K562 (cell line): ENCODE data around the gene SHLD1. TPM values are rescaled to one million over a fixed set of nuclear protein-coding genes. Genes with fewer than 3 reads are reported as not detected.

Experiments used
- ATAC-seq: fragments of 200-7000 bp; cut with Tn5 transposase; 3 replicates; pipeline ENCODE4 v1.9.1; 2020; ENCODE audit warnings: moderate library complexity
- BruUV-seq: library from RNA; stranded (reverse); fragments of 400-500 nt; replicated peaks from 2 replicates; lab custom pipeline; 2021; lab: Mats Ljungman, UMichigan
- CTCF ChIA-PET: fragments of 300-600 bp; formaldehyde crosslinking; extraction: SDS; loops from one replicate; lab custom pipeline; 2021; ENCODE audit warnings: low intra/inter-chr PET ratio; lab: Yijun Ruan, JAX
- POLR2A ChIA-PET: fragments of 300-600, 350-650 bp; sonication (Branson Sonifier 250); formaldehyde crosslinking; extraction: SDS; loops from one replicate; lab custom pipeline; 2021; ENCODE audit warnings: antibody characterized with exemption, inconsistent platforms; lab: Yijun Ruan, JAX
- DNase-seq, 4 experiments: peaks; one replicate each; pipeline versions ENCODE4 v3.0.0 to v3.0.0-alpha.2; 2011 to 2018; ENCODE audit warnings: low spot score in 3 of 4, mixed read lengths in 3 of 4; ENCODE audit errors: extremely low read depth in 1 of 4
- FAIRE-seq: peaks from 2 replicates; lab custom pipeline; 2011; peaks lifted over from hg19 to GRCh38; lab: Jason Lieb, UNC
- H2AFZ ChIP-seq: 2 replicates; pipeline ENCODE4 v1.6.0; 2011; ENCODE audit warnings: low read depth, low read length, control low read depth, inconsistent platforms
- H3K27ac ChIP-seq: fragments of 200-600 bp; 3 replicates; pipeline ENCODE4 v1.8.0; 2011; ENCODE audit warnings: low read depth, mild to moderate bottlenecking, control low read depth, inconsistent platforms, low read length, moderate library complexity, mixed read lengths; ENCODE audit errors: extremely low read depth
- H3K27me3 ChIP-seq, 2 experiments: fragments of 300-600 bp in 1 of 2; 2 replicates in 1 of 2; 3 replicates in 1 of 2; pipeline versions ENCODE4 v1.6.0 to v1.8.0; 2011; ENCODE audit warnings: inconsistent platforms in 2 of 2, low read length in 2 of 2, mild to moderate bottlenecking in 1 of 2, mixed read lengths in 1 of 2, moderate library complexity in 1 of 2; ENCODE audit not compliant: control insufficient read depth in 2 of 2, insufficient read depth in 2 of 2
- H3K36me3 ChIP-seq: fragments of 300-600 bp; 3 replicates; pipeline ENCODE4 v1.8.0; 2011; ENCODE audit warnings: mild to moderate bottlenecking, low read length, inconsistent platforms; ENCODE audit not compliant: control insufficient read depth, insufficient read depth
- H3K4me1 ChIP-seq, 2 experiments: fragments of 200-600 bp in 1 of 2; replicated peaks in 1 of 2; 2 replicates in 1 of 2; 3 replicates in 1 of 2; pipeline versions ENCODE4 v1.5.1 to v1.8.0; 2011; ENCODE audit warnings: inconsistent platforms in 2 of 2, low read length in 2 of 2, mild to moderate bottlenecking in 1 of 2, mixed read lengths in 1 of 2, moderate library complexity in 1 of 2; ENCODE audit not compliant: control insufficient read depth in 2 of 2, insufficient read depth in 2 of 2
- H3K4me2 ChIP-seq: 2 replicates; pipeline ENCODE4 v1.6.1; 2011; ENCODE audit warnings: low read length, control low read depth, inconsistent platforms, mixed read lengths; ENCODE audit not compliant: insufficient read depth
- H3K4me3 ChIP-seq: fragments of 200-600 bp; sonication (generic), shearing (Covaris generic); 2 replicates; pipeline ENCODE4 v1.5.1; 2016; ENCODE audit warnings: control low read depth, inconsistent platforms
- H3K79me2 ChIP-seq: fragments of 200-600 bp; 3 replicates; pipeline ENCODE4 v1.8.0; 2011; ENCODE audit warnings: low read length, inconsistent platforms; ENCODE audit not compliant: control insufficient read depth, insufficient read depth
- H3K9ac ChIP-seq, 2 experiments: 2 replicates each; pipeline versions ENCODE4 v1.6.0 to v1.6.1; 2011; ENCODE audit warnings: low read depth in 2 of 2, low read length in 2 of 2, control low read depth in 1 of 2, inconsistent platforms in 1 of 2, mild to moderate bottlenecking in 1 of 2, mixed read lengths in 1 of 2; ENCODE audit not compliant: insufficient read depth in 1 of 2
- H3K9me1 ChIP-seq: one replicate; pipeline ENCODE4 v1.6.0; 2011; ENCODE audit warnings: inconsistent platforms, mild to moderate bottlenecking, low read length, moderate library complexity; ENCODE audit not compliant: control insufficient read depth, insufficient read depth
- H3K9me3 ChIP-seq: replicated peaks from 2 replicates; pipeline ENCODE4 v1.5.1; 2011; ENCODE audit warnings: low read depth, low read length, inconsistent platforms; ENCODE audit not compliant: control insufficient read depth, insufficient read depth
- H4K20me1 ChIP-seq: replicated peaks from 2 replicates; pipeline ENCODE4 v1.6.1; 2011; ENCODE audit warnings: low read length, inconsistent platforms, mixed read lengths; ENCODE audit not compliant: control insufficient read depth, insufficient read depth
- CREM ChIP-seq: IDR thresholded peaks from 2 replicates; pipeline ENCODE4 v1.6.1; 2014; ENCODE audit warnings: antibody characterized with exemption, low read depth
- NFIC ChIP-seq: fragments of 450-650 bp; IDR thresholded peaks from 2 replicates; pipeline ENCODE4 v1.6.1; 2017; ENCODE audit warnings: mild to moderate bottlenecking, inconsistent platforms
- TRIM24 ChIP-seq, 2 experiments: fragments of 450-650 bp; IDR thresholded peaks; 2 replicates each; pipeline ENCODE4 v1.6.1; 2016
- in situ Hi-C: fragments of 300-500 bp; cut with MboI; formaldehyde crosslinking; loops from 4 replicates; pipeline ENCODE4 v1.15.0; 2018; ENCODE audit warnings: inconsistent platforms, mixed read lengths
- intact Hi-C: fragments of 100-400 bp; cut with micrococcal nuclease; formaldehyde crosslinking; loops from 2 replicates; pipeline ENCODE4 v1.14.2; 2022
- polyA plus RNA-seq, 8 experiments: library from polyadenylated mRNA; depleted of rRNA in 4 of 8; stranded (reverse) in 5 of 8; unstranded in 3 of 8; fragments of >200 nt; fragmentation: Nextera tagmentation in 2 of 8; fragmentation: Illumina TruSeq in 1 of 8; extraction: Ambion mirVana in 2 of 8; extraction: Trizol in 1 of 8; gene quantifications; 2 replicates each; pipeline versions ENCODE4 v1.2.1 to v1.2.3, GENCODE V29; 2011 to 2014; ENCODE audit warnings: inconsistent platforms in 1 of 8, missing spikeins in 1 of 8
- total RNA-seq, 7 experiments: library from RNA; depleted of rRNA in 6 of 7; stranded (reverse); fragments of >200 nt in 6 of 7; fragmentation: Illumina TruSeq in 2 of 7; extraction: Trizol in 2 of 7; gene quantifications; 2 replicates each; pipeline versions ENCODE4 v1.2.1 to v1.2.3, GENCODE V29; 2011 to 2021; ENCODE audit warnings: low replicate concordance in 1 of 7
- TF ChIP-seq, protein P1 (sequence below): fragments of 450-650 bp; formaldehyde crosslinking; conservative IDR thresholded peaks from 2 replicates; pipeline ENCODE4 v1.4.0; 2022; ENCODE audit warnings: mild to moderate bottlenecking, missing genetic modification characterization
- TF ChIP-seq, protein P2 (sequence below): fragments of 200-800 bp; sonication (Bioruptor generic); IDR thresholded peaks from 2 replicates; pipeline ENCODE4 v1.6.1; 2017; ENCODE audit warnings: missing genetic modification characterization, missing compliant biosample characterization

SHLD1 gene
- total and polyA plus RNA-seq, 9 of the 15 experiments (the other 6 are each of a cell fraction or from before 2014, with no cell fraction given) = 3.7 to 21.6 (median 8.2) TPM

DNA sequence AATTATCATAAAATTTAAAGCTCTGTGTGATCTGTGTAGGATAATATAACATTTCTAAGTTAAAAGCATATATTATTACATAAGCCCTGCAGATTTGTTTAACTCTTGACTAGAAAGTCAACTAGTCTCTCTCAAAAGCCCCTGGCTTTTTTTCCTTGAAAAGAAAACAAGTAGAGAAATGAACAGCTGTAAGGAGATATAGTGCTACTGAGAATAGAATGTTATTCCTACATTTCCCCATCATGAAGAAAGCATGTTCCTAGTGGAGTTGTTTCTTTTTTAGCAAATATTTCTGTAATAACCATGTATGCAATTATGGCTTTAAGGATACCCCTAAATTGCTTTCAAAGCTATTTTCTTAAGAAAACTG lies 37.6 kb downstream of the SHLD1 start:
- DNase-seq (no peak), ATAC-seq (no peak), FAIRE-seq (no peak)
- Histone ChIP-seq H2AFZ (no peak overlapping the region), H3K9ac (no peak overlapping the region), H3K4me1 (peaks cover 19 to 24% of the 10 kb centered on the region in 2 experiments; a peak in 4 of 5 replicates)
- in situ Hi-C loops = loop anchor here (25.0 kb wide), 1 partner anchor 225 kb away; no protein-coding TSS in a partner anchor
- CTCF ChIA-PET = interaction anchor here (0.6 to 1.9 kb wide), 5 partner anchors 31 to 258 kb away, joined by 4 to 24 read pairs (median 8); no protein-coding TSS in a partner anchor
- TF ChIP-seq CREM (no peak), NFIC (no peak), TRIM24 (IDR thresholded peaks at IDR 0.05) (no peak)
- TF ChIP-seq, protein P1, sequence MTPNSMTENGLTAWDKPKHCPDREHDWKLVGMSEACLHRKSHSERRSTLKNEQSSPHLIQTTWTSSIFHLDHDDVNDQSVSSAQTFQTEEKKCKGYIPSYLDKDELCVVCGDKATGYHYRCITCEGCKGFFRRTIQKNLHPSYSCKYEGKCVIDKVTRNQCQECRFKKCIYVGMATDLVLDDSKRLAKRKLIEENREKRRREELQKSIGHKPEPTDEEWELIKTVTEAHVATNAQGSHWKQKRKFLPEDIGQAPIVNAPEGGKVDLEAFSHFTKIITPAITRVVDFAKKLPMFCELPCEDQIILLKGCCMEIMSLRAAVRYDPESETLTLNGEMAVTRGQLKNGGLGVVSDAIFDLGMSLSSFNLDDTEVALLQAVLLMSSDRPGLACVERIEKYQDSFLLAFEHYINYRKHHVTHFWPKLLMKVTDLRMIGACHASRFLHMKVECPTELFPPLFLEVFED (CRISPR knock-in tag) = no peak
- TF ChIP-seq, protein P2, sequence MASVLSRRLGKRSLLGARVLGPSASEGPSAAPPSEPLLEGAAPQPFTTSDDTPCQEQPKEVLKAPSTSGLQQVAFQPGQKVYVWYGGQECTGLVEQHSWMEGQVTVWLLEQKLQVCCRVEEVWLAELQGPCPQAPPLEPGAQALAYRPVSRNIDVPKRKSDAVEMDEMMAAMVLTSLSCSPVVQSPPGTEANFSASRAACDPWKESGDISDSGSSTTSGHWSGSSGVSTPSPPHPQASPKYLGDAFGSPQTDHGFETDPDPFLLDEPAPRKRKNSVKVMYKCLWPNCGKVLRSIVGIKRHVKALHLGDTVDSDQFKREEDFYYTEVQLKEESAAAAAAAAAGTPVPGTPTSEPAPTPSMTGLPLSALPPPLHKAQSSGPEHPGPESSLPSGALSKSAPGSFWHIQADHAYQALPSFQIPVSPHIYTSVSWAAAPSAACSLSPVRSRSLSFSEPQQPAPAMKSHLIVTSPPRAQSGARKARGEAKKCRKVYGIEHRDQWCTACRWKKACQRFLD (CRISPR knock-in tag) = no peak
- TF ChIP-seq, all 486 proteins: peak for 0
- no peaks in the 10 kb centered on the region for H4K20me1 ChIP-seq
- H3K36me3 ChIP-seq = peaks cover 3% of the 10 kb centered on the region; the same call in 1 of the 3 replicates
- no peaks in the 10 kb centered on the region for H3K27me3 ChIP-seq
- H3K4me3 ChIP-seq = no peak overlapping the region
- POLR2A ChIA-PET = no interaction called here
- BruUV-seq = no TSS peak
- H3K27ac ChIP-seq = no peak overlapping the region
- no peak overlapping the region for H3K4me2 ChIP-seq
- intact Hi-C loops = loop anchor here (1.0 to 10.0 kb wide), 8 partner anchors 35 to 290 kb away; partner anchors contain the start of gene SHLD1
- no peaks in the 10 kb centered on the region for H3K9me1 ChIP-seq
- H3K79me2 ChIP-seq = no peaks in the 10 kb centered on the region; the same call in 2 of the 3 replicates
- no peaks in the 10 kb centered on the region for H3K9me3 ChIP-seq
